ENCODE results near the gene PRM3.

Gene PRM3

GRCh38 chr16:11224096-11224893 is 49.1 kb downstream of the PRM3 start:
- no peak for DNase-seq (ENCODE audit: low spot score)

Measured in LoVo (cell line).